HG03060 (cell line): Measurements from ENCODE around the gene FADD.
"Not testable (repeated sequence)": the region's sequence is repeated elsewhere in the genome, so short reads cannot be mapped to it uniquely, and the experiment has no call there.

ENCODE experiments used
- ATAC-seq: cut with Tn5 transposase; IDR thresholded peaks from one replicate; pipeline ENCODE4 v1.9.1; 2021; ENCODE audit warnings: low read depth, moderate number of reproducible peaks; ENCODE audit not compliant: unreplicated experiment

Gene FADD

GRCh38 chr11:70180906-70181305 lies 22.2 kb upstream of the FADD start:
- no peak for ATAC-seq

DNA sequence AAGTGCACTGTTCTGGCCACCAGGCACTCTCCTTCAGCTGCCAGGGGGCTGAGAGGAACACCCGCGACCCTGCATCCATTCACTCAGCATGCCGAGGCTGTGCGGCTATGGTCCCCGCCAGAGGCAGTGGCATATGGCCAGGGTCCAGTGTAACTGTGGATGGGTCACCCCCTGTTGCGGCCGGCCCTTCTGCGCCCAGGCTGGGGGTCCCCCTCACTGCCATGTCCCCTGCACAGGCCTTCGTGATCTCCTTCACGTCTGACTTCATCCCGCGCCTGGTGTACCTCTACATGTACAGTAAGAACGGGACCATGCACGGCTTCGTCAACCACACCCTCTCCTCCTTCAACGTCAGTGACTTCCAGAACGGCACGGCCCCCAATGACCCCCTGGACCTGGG lies 20.8 kb upstream of the FADD start:
- no peak for ATAC-seq

DNA sequence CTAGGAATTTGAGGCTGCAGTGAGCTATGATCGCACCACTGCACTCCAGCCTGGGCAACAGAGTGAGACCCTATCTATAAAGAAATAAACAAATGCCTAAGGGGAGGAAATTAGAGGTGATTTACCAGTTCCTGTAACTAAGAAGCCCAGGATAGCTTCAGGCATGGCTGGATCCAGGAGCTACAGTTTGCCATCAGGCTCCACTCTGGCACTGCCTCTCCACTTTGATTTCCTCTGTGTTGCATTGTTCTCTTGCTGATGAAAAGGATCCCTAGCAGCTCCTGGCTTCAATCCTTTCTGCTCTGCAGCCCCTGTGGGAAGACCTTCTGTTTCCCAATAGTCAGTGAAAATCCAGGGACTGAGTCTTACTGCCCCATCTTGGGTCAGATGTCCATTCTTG lies 20.1 kb upstream of the FADD start:
- ATAC-seq: no peak

- no peak for ATAC-seq
These were observed 19.5 kb upstream of the FADD start for GRCh38 chr11:70183483-70184176.

GRCh38 chr11:70184396-70184795 lies 18.7 kb upstream of the FADD start:
- ATAC-seq: no peak

- ATAC-seq: no peak
These were observed 17.6 kb upstream of the FADD start for GRCh38 chr11:70185348-70186055.

- ATAC-seq: no peak
These were observed 16.7 kb upstream of the FADD start for GRCh38 chr11:70186420-70186819.

DNA sequence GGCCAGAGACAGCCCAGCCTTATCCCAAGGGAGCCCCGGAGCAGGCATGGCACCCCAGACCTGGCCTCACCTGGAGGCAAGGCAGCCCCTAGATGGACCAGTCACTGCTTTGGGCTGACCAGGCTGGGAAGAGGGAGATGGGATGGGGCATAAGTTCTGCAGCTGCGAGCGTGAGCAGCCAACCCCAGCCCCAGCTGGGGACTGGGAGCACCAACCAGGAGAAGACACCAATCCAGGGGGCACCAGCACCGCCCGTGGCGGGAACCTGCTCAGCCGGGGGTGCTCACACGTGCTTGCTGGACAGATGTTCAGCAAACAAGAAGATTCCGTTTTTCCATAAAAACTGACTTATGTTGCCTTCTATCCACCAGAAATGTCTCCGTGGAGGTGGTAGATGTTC lies 16.2 kb upstream of the FADD start:
- ATAC-seq: no peak

DNA sequence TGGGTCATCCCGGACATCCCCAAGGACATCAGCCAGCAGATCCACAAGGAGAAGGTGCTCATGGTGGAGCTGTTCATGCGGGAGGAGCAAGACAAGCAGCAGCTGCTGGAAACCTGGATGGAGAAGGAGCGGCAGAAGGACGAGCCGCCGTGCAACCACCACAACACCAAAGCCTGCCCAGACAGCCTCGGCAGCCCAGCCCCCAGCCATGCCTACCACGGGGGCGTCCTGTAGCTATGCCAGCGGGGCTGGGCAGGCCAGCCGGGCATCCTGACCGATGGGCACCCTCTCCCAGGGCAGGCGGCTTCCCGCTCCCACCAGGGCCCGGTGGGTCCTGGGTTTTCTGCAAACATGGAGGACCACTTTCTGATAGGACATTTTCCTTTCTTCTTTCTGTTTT lies 15.3 kb upstream of the FADD start:
- ATAC-seq: no peak

- ATAC-seq: no peak
These were observed 13.5 kb upstream of the FADD start for GRCh38 chr11:70189622-70190021.

DNA sequence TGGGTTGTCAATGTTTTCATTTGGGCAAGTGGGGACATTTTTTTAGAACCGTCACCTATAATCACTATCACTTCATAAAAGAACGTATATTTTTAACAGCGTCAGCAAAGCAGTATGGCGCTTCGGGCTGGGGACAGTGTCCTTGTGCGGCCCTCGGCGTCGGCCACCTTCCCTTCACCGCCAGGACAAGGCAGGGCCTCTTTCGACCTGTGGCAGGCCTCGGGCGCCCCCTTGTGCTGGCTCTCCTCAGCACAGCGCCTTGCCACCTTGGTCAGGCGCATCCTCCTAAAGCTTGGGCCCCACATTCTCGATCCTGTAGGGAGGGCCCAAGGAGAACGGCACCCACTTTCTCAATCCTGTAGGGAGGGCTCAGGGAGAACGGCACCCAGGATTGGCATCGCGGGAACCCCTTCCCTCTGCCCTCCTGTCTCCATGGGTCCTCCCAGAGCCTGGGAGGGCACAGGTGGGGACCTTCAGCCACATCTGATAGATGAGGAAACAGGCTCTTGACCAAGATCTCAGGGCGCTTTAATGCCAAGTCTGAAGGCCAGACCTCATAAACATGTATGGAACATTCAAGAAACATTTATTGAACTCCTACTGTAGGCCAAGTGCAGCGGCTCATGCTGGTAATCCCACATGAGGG lies 11.5 kb upstream of the FADD start:
- no peak for ATAC-seq

- no peak for ATAC-seq
These were observed 10.3 kb upstream of the FADD start for GRCh38 chr11:70192666-70193410.

- ATAC-seq: no peak
These were observed 9.4 kb upstream of the FADD start for GRCh38 chr11:70193411-70194292.

DNA sequence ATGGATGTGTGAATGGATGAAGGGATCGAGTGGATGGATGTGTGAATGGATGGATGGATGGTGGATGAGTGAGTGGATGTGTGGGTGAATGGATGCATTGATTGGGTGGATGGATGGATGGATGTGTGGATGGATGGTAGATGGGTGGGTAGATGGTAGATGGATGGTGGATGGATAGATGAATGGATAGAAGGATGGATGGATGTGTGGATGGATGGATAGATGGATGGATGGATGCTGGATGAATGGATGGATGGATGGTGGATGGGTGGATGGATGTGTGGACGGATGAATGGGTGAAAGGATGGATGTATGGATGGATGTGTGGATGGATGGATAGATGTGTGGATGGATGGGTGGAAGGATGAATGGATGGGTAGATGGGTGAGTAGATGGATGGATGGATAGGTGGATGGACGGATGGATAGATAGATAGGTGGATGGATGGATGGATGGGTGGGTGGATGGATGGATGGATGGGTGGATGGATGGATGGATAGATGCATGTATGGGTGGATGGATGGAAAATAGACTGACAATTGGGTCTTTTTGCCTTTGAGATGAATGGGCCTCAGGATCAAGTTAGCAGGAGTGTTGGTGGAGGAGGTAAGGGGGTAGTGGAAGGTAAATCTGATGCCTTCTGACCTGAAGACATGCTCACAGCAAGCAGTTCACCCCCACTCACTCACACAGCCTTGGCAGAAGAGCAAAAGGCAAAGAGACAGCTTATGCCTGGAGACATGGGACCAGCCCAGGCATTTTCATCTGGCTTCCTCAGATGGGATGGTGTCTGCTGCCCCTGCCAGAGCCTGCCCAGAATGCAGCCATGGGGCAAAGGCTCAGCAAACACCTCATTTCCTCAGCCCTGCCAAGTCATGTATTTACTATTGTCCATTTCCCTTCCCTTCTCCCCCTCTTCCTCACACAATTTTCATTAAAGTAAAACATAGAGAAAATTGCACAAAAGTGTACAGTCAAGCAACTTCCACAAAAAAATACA lies 8.0 kb upstream of the FADD start:
- ATAC-seq: no peak

DNA sequence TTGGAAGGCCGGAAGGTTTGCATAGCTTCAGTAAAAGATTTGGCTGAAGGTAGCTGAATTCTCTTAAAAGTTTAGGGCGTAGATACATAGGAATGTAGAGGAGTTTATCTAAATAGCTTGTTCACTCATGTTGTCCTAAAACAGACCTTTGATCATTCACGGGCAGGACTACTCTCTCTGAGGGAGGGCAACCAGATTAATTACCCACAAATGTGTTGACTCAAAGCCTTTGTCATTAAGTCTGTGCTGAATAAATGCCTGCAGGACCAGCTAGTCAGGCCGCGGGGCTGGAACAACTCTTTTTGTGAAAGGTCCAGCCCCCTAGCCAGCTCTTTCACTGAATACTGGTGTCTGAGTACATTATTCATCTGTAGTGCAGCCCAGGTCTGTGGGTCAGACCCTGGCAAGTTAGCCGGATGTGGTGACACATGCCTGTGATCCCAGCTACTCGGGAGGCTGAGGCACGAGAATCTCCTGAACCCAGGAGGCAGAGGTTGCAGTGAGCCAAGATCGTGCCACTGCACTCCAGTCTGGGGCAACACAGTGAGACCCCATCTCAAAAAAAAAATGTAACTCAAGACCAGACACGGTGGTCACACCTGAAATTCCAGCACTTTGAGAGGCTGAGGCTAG lies 2.8 kb upstream of the FADD start:
- no peak for ATAC-seq

GRCh38 chr11:70201047-70201446 lies 2.0 kb upstream of the FADD start:
- ATAC-seq: not testable (repeated sequence)

- ATAC-seq: no peak
These were observed 924 bp upstream of the FADD start for GRCh38 chr11:70201882-70202861.
